HEK293 (cell line): ENCODE measurements around the gene S1PR5.

Experiments
- ZNF24 ChIP-seq: fragments of 450-650 bp; formaldehyde crosslinking; IDR thresholded peaks from 2 replicates; pipeline ENCODE4 v1.5.1; 2016; ENCODE audit warnings: missing biosample characterization, missing genetic modification characterization
- TF ChIP-seq, protein P1 (sequence below): fragments of 450-650 bp; formaldehyde crosslinking; IDR thresholded peaks from 2 replicates; pipeline ENCODE4 v1.5.1; 2016; ENCODE audit warnings: missing biosample characterization, missing genetic modification characterization
- TF ChIP-seq, protein P2 (sequence below): fragments of 450-650 bp; formaldehyde crosslinking; IDR thresholded peaks from 2 replicates; pipeline ENCODE4 v1.5.1; 2016; ENCODE audit warnings: missing biosample characterization, missing genetic modification characterization

DNA sequence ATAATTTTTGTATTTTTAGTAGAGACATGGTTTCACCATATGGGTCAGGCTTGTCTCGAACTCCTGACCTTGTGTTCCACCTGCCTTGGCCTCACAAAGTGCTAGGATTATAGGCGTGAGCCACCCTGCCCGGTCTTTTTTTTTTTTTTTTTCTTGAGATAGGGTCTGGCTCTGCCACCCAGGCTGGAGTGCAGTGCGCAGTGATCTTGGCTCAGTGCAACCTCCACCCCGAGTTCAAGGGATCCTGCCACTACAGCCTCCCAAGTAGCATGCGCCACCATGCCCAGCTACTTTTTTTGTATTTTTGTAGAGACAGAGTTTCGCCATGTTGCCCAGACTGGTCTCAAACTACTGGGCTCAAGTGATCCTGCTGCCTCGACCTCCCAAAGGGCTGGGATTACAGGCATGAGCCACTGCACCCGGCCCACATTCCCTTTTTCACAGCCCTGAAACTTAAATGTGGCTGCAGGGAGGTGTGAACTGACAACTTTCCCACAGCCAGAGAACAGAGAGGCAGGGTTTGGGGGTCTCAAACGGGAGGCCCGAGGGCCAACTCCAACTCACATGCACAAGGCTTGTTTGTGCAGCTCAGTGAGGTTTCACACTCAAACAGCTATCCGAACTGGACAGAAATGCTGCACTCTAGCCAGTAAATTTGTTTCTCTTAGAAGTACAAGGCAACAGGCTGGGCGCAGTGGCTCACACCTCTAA lies 4.4 kb upstream of the S1PR5 start:
- TF ChIP-seq, protein P1, sequence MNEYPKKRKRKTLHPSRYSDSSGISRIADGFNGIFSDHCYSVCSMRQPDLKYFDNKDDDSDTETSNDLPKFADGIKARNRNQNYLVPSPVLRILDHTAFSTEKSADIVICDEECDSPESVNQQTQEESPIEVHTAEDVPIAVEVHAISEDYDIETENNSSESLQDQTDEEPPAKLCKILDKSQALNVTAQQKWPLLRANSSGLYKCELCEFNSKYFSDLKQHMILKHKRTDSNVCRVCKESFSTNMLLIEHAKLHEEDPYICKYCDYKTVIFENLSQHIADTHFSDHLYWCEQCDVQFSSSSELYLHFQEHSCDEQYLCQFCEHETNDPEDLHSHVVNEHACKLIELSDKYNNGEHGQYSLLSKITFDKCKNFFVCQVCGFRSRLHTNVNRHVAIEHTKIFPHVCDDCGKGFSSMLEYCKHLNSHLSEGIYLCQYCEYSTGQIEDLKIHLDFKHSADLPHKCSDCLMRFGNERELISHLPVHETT (tag by site-specific recombination), result no peak
- no peak for TF ChIP-seq ZNF24 (tag by site-specific recombination)
- TF ChIP-seq, protein P2, sequence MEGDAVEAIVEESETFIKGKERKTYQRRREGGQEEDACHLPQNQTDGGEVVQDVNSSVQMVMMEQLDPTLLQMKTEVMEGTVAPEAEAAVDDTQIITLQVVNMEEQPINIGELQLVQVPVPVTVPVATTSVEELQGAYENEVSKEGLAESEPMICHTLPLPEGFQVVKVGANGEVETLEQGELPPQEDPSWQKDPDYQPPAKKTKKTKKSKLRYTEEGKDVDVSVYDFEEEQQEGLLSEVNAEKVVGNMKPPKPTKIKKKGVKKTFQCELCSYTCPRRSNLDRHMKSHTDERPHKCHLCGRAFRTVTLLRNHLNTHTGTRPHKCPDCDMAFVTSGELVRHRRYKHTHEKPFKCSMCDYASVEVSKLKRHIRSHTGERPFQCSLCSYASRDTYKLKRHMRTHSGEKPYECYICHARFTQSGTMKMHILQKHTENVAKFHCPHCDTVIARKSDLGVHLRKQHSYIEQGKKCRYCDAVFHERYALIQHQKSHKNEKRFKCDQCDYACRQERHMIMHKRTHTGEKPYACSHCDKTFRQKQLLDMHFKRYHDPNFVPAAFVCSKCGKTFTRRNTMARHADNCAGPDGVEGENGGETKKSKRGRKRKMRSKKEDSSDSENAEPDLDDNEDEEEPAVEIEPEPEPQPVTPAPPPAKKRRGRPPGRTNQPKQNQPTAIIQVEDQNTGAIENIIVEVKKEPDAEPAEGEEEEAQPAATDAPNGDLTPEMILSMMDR (tag by site-specific recombination), result no peak
